Liver (tissue), 9 donors: ENCODE measurements around the gene NPAS2. TPM values are rescaled to one million over a fixed set of nuclear protein-coding genes. Genes with fewer than 3 reads are reported as not detected.

ENCODE experiments used
- DNase-seq: peaks from one replicate; pipeline ENCODE4 v3.0.0-alpha.2; 2017; ENCODE audit warnings: low spot score
- H3K27ac ChIP-seq, 2 donors: one replicate each; pipeline ENCODE4 v1.7.0; 2013; ENCODE audit warnings: inconsistent platforms in 2 of 2, low read length in 2 of 2, control low read depth in 1 of 2, low read depth in 1 of 2, mild to moderate bottlenecking in 1 of 2
- H3K27me3 ChIP-seq, 4 donors: one replicate each; pipeline versions ENCODE4 v1.6.1 to v1.7.0; 2013; ENCODE audit warnings: low read length in 3 of 4, inconsistent platforms in 1 of 4, mild to moderate bottlenecking in 1 of 4, moderate library complexity in 1 of 4; ENCODE audit not compliant: control insufficient read depth in 4 of 4, insufficient read depth in 4 of 4
- H3K36me3 ChIP-seq, 4 donors: one replicate each; pipeline versions ENCODE4 v1.6.1 to v1.7.0; 2013; ENCODE audit warnings: low read length in 3 of 4, mild to moderate bottlenecking in 3 of 4, low read depth in 1 of 4, moderate library complexity in 1 of 4; ENCODE audit not compliant: control insufficient read depth in 4 of 4, insufficient read depth in 3 of 4
- H3K4me1 ChIP-seq, 4 donors: one replicate each; pipeline versions ENCODE4 v1.6.1 to v1.7.0; 2013; ENCODE audit warnings: low read length in 3 of 4, mild to moderate bottlenecking in 3 of 4, moderate library complexity in 1 of 4; ENCODE audit not compliant: control insufficient read depth in 4 of 4, insufficient read depth in 4 of 4
- H3K4me3 ChIP-seq, 3 donors: one replicate each; pipeline versions ENCODE4 v1.6.1 to v1.7.0; 2013; ENCODE audit warnings: low read length in 3 of 3, control low read depth in 1 of 3, low read depth in 1 of 3, mild to moderate bottlenecking in 1 of 3
- H3K9ac ChIP-seq, 2 donors: one replicate each; pipeline ENCODE4 v1.7.0; 2013; ENCODE audit warnings: low read length in 2 of 2, mild to moderate bottlenecking in 2 of 2, moderate library complexity in 2 of 2, control low read depth in 1 of 2, low read depth in 1 of 2
- H3K9me3 ChIP-seq, 4 donors: one replicate each; pipeline versions ENCODE4 v1.6.1 to v1.7.0; 2013; ENCODE audit warnings: low read length in 3 of 4; ENCODE audit not compliant: control insufficient read depth in 4 of 4
- FOXA1 ChIP-seq: IDR thresholded peaks from 2 replicates; pipeline ENCODE4 v1.6.1; 2016; ENCODE audit warnings: antibody characterized with exemption
- FOXA2 ChIP-seq: IDR thresholded peaks from 2 replicates; pipeline ENCODE4 v1.6.1; 2016; ENCODE audit warnings: antibody characterized with exemption
- GABPA ChIP-seq, 2 donors: IDR thresholded peaks in 1 of 2; conservative IDR thresholded peaks in 1 of 2; 2 replicates each; pipeline ENCODE4 v1.6.1; 2016; ENCODE audit warnings: antibody characterized with exemption in 2 of 2, mild to moderate bottlenecking in 1 of 2, moderate library complexity in 1 of 2
- HNF4A ChIP-seq, 2 donors: conservative IDR thresholded peaks; 2 replicates each; pipeline ENCODE4 v1.6.1; 2016; ENCODE audit warnings: antibody characterized with exemption in 2 of 2, mild to moderate bottlenecking in 2 of 2
- HNF4G ChIP-seq: IDR thresholded peaks from 2 replicates; pipeline ENCODE4 v1.6.1; 2016; ENCODE audit warnings: antibody characterized with exemption
- JUND ChIP-seq, 2 donors: IDR thresholded peaks; 2 replicates each; pipeline ENCODE4 v1.6.1; 2016; ENCODE audit warnings: antibody characterized with exemption in 2 of 2
- NR2F2 ChIP-seq: IDR thresholded peaks from 2 replicates; pipeline ENCODE4 v1.6.1; 2016; ENCODE audit warnings: antibody characterized with exemption
- RAD21 ChIP-seq, 2 donors: IDR thresholded peaks; 2 replicates each; pipeline ENCODE4 v1.6.1; 2016; ENCODE audit warnings: antibody characterized with exemption in 2 of 2, mild to moderate bottlenecking in 2 of 2
- SP1 ChIP-seq: IDR thresholded peaks from 2 replicates; pipeline ENCODE4 v1.6.1; 2018; ENCODE audit warnings: antibody characterized with exemption, mild to moderate bottlenecking
- TAF1 ChIP-seq: conservative IDR thresholded peaks from 2 replicates; pipeline ENCODE4 v1.6.1; 2016; ENCODE audit warnings: antibody characterized with exemption, mild to moderate bottlenecking
- YY1 ChIP-seq: IDR thresholded peaks from 2 replicates; pipeline ENCODE4 v1.6.1; 2016; ENCODE audit warnings: antibody characterized with exemption, mild to moderate bottlenecking
- WGBS: extraction: QIAGEN DNeasy Blood & Tissue Kit; methylation state at CpG from one replicate; pipeline ENCODE4 v1.1.7; 2013; 5-methylcytosine and 5-hydroxymethylcytosine counted together
- polyA plus RNA-seq, 2 donors: library from polyadenylated mRNA; stranded (reverse) in 1 of 2; unstranded in 1 of 2; fragments of 200-250 nt in 1 of 2; fragments of >200 nt in 1 of 2; fragmentation: Nextera tagmentation in 1 of 2; extraction: Ambion mirVana in 1 of 2; gene quantifications; one replicate each; pipeline versions ENCODE4 v1.2.1 to v1.2.3, GENCODE V29; 2013 to 2015
- total RNA-seq, 2 donors: library from RNA; depleted of rRNA; stranded (reverse); fragments of >200 nt; gene quantifications; one replicate each; pipeline ENCODE4 v1.2.3, GENCODE V29; 2014
- TF ChIP-seq, protein P1 (sequence below): IDR thresholded peaks from 2 replicates; pipeline ENCODE4 v1.6.1; 2016; ENCODE audit warnings: antibody characterized with exemption, mild to moderate bottlenecking
- TF ChIP-seq, protein P2 (sequence below): IDR thresholded peaks from 2 replicates; pipeline ENCODE4 v1.6.1; 2016; ENCODE audit warnings: antibody characterized with exemption
- TF ChIP-seq, protein P3 (sequence below): fragments of 150-350 bp; IDR thresholded peaks from 2 replicates; pipeline ENCODE4 v1.5.1; 2017; ENCODE audit warnings: improper control_type of control experiment, low read depth, low read length; ENCODE audit not compliant: missing input control
- TF ChIP-seq, protein P4 (sequence below): IDR thresholded peaks from 2 replicates; pipeline ENCODE4 v1.6.1; 2016; ENCODE audit warnings: antibody characterized with exemption
- TF ChIP-seq, protein P5 (sequence below): IDR thresholded peaks from 2 replicates; pipeline ENCODE4 v1.6.1; 2016; ENCODE audit warnings: antibody characterized with exemption
- donor health status: healthy.
- donor health status: healthy.
- donor health status: healthy.
- donor health status: healthy.
- donor health status: healthy.

NPAS2 gene
- total and polyA plus RNA-seq, 4 donors, result 0.33 to 24.3 (median 6.6) TPM

DNA sequence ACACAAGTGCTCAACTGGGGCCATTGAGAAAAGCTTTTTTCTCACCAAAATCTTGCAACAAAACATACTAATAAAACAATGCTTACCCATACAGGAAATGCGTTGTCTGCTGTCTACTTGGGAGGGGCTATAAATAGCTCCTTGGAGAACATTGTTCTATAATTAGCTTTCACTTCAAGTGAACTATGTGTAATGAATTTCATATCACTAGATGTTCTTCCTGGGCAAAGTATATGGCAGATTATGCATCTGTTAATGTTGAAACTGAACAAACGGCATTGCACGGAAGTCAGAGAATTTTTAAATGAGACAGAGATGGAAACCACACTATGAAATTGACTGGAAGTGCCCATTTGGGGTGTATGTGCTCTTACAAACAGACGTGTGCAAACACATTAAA, 6.4 kb upstream of the NPAS2 start:
- H3K9me3 ChIP-seq, result no peaks in the 10 kb centered on the region
- DNase-seq, result no peak
- WGBS, result 67% methylated on average over 4 of the region's 4 CpGs
- H3K4me3 ChIP-seq, result no peak overlapping the region
- H3K9ac ChIP-seq, result no peak overlapping the region
- TF ChIP-seq, protein P1, sequence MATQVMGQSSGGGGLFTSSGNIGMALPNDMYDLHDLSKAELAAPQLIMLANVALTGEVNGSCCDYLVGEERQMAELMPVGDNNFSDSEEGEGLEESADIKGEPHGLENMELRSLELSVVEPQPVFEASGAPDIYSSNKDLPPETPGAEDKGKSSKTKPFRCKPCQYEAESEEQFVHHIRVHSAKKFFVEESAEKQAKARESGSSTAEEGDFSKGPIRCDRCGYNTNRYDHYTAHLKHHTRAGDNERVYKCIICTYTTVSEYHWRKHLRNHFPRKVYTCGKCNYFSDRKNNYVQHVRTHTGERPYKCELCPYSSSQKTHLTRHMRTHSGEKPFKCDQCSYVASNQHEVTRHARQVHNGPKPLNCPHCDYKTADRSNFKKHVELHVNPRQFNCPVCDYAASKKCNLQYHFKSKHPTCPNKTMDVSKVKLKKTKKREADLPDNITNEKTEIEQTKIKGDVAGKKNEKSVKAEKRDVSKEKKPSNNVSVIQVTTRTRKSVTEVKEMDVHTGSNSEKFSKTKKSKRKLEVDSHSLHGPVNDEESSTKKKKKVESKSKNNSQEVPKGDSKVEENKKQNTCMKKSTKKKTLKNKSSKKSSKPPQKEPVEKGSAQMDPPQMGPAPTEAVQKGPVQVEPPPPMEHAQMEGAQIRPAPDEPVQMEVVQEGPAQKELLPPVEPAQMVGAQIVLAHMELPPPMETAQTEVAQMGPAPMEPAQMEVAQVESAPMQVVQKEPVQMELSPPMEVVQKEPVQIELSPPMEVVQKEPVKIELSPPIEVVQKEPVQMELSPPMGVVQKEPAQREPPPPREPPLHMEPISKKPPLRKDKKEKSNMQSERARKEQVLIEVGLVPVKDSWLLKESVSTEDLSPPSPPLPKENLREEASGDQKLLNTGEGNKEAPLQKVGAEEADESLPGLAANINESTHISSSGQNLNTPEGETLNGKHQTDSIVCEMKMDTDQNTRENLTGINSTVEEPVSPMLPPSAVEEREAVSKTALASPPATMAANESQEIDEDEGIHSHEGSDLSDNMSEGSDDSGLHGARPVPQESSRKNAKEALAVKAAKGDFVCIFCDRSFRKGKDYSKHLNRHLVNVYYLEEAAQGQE, result no peak
- TF ChIP-seq, protein P2, sequence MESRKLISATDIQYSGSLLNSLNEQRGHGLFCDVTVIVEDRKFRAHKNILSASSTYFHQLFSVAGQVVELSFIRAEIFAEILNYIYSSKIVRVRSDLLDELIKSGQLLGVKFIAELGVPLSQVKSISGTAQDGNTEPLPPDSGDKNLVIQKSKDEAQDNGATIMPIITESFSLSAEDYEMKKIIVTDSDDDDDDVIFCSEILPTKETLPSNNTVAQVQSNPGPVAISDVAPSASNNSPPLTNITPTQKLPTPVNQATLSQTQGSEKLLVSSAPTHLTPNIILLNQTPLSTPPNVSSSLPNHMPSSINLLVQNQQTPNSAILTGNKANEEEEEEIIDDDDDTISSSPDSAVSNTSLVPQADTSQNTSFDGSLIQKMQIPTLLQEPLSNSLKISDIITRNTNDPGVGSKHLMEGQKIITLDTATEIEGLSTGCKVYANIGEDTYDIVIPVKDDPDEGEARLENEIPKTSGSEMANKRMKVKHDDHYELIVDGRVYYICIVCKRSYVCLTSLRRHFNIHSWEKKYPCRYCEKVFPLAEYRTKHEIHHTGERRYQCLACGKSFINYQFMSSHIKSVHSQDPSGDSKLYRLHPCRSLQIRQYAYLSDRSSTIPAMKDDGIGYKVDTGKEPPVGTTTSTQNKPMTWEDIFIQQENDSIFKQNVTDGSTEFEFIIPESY, result no peak
- TF ChIP-seq GABPA (IDR thresholded peaks at IDR 0.05 in 1 of 2, conservative IDR thresholded peaks at IDR 0.05 in 1 of 2) (no peak), HNF4G (no peak), RAD21 (IDR thresholded peaks at IDR 0.05) (no peak), TAF1 (no peak), NR2F2 (no peak), SP1 (no peak), JUND (IDR thresholded peaks at IDR 0.05) (no peak), FOXA1 (no peak), HNF4A (conservative IDR thresholded peaks at IDR 0.05) (no peak)
- TF ChIP-seq, protein P3, sequence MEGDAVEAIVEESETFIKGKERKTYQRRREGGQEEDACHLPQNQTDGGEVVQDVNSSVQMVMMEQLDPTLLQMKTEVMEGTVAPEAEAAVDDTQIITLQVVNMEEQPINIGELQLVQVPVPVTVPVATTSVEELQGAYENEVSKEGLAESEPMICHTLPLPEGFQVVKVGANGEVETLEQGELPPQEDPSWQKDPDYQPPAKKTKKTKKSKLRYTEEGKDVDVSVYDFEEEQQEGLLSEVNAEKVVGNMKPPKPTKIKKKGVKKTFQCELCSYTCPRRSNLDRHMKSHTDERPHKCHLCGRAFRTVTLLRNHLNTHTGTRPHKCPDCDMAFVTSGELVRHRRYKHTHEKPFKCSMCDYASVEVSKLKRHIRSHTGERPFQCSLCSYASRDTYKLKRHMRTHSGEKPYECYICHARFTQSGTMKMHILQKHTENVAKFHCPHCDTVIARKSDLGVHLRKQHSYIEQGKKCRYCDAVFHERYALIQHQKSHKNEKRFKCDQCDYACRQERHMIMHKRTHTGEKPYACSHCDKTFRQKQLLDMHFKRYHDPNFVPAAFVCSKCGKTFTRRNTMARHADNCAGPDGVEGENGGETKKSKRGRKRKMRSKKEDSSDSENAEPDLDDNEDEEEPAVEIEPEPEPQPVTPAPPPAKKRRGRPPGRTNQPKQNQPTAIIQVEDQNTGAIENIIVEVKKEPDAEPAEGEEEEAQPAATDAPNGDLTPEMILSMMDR, result no peak
- TF ChIP-seq, protein P4, sequence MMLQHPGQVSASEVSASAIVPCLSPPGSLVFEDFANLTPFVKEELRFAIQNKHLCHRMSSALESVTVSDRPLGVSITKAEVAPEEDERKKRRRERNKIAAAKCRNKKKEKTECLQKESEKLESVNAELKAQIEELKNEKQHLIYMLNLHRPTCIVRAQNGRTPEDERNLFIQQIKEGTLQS, result no peak
- no peaks in the 10 kb centered on the region for H3K27me3 ChIP-seq
- H3K27ac ChIP-seq, result no peak overlapping the region
- no peaks in the 10 kb centered on the region for H3K36me3 ChIP-seq
- peaks cover 8 to 16% (median 15%) of the 10 kb centered on the region in 4 donors for H3K4me1 ChIP-seq

DNA sequence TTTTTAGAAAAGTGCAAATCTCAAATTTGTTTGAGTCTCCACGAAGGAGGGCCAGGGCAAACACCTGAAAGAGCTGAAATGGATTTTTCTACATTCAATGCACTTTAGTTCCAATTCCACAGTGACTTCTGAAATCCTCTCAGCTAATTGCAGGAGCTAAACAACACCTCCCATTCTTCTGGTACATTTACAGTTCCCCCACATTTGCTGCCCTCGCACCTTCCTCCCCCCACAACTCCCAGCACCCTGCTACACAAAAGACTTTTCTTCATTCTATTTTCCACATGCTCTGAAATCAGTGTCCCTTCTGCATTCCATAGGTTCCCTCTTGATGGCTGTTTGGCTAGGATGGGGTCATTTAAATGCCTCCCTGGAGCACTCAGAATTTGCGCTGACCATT, 5.9 kb upstream of the NPAS2 start:
- TF ChIP-seq YY1 (no peak), NR2F2 (no peak), HNF4G (no peak), HNF4A (conservative IDR thresholded peaks at IDR 0.05) (no peak), FOXA1 (no peak), TAF1 (no peak), RAD21 (IDR thresholded peaks at IDR 0.05) (no peak), FOXA2 (no peak)
- TF ChIP-seq, protein P4, result no peak
- TF ChIP-seq, protein P3, result no peak
- TF ChIP-seq, protein P5, sequence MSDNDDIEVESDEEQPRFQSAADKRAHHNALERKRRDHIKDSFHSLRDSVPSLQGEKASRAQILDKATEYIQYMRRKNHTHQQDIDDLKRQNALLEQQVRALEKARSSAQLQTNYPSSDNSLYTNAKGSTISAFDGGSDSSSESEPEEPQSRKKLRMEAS, result no peak
- Histone ChIP-seq H3K27ac (peak overlapping the region; percentile 16 to 44), H3K4me3 (no peak overlapping the region), H3K4me1 (peaks cover 8 to 16% (median 15%) of the 10 kb centered on the region in 4 donors), H3K27me3 (no peaks in the 10 kb centered on the region), H3K9me3 (no peaks in the 10 kb centered on the region), H3K9ac (no peak overlapping the region), H3K36me3 (no peaks in the 10 kb centered on the region)
- 82% methylated on average over 3 of the region's 3 CpGs for WGBS
- no peak for DNase-seq
